ENCODE data around the gene CDCP1.

- no peak for TF ChIP-seq EZH2 (IDR thresholded peaks at IDR 0.05)
- TF ChIP-seq POLR2AphosphoS5 (IDR thresholded peaks at IDR 0.05; ENCODE audit: borderline replicate concordance, low read depth, low read length) = no peak
- TF ChIP-seq FOXP2 (optimal IDR thresholded peaks at IDR 0.05; ENCODE audit: control extremely low read depth, extremely low read length, insufficient read depth) = peak; percentile 31
Measured at GRCh38 chr3:45037720-45038455, 108.3 kb downstream of the CDCP1 start.
